ENCODE measurements around the gene WWC2.

DNA sequence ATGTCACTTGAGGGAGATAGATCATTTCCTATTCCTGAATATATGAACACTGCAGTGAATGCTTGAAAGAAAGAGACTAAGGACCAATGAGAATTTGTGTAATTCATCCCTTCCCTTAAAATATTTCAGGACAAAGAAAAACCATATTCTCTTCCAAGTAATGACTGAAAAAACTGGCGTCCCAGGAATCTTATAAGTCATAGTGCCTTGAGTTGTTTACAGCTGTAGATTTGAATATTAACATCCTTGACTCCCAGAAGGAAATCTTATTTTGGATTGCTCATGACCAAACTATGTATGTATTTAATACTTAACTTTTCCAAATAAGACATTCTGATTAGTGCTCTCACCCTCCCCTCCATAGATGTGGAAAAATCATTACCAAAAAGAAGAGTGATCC, 165.6 kb downstream of the WWC2 start:
- TF ChIP-seq, protein P1, sequence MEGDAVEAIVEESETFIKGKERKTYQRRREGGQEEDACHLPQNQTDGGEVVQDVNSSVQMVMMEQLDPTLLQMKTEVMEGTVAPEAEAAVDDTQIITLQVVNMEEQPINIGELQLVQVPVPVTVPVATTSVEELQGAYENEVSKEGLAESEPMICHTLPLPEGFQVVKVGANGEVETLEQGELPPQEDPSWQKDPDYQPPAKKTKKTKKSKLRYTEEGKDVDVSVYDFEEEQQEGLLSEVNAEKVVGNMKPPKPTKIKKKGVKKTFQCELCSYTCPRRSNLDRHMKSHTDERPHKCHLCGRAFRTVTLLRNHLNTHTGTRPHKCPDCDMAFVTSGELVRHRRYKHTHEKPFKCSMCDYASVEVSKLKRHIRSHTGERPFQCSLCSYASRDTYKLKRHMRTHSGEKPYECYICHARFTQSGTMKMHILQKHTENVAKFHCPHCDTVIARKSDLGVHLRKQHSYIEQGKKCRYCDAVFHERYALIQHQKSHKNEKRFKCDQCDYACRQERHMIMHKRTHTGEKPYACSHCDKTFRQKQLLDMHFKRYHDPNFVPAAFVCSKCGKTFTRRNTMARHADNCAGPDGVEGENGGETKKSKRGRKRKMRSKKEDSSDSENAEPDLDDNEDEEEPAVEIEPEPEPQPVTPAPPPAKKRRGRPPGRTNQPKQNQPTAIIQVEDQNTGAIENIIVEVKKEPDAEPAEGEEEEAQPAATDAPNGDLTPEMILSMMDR (IDR thresholded peaks at IDR 0.05), result no peak
- TF ChIP-seq POLR2A (IDR thresholded peaks at IDR 0.05), result no peak
- no peak for TF ChIP-seq EP300 (IDR thresholded peaks at IDR 0.05)
